Choroid plexus epithelial cell (primary cell): ENCODE results near the gene CTSW.

ENCODE experiments used
- DNase-seq: peaks from one replicate; pipeline ENCODE4 v3.0.0-alpha.2; 2010; ENCODE audit warnings: low read depth
- H3K4me3 ChIP-seq: 2 replicates; pipeline ENCODE4 v1.5.1; 2011; ENCODE audit warnings: low read depth, mild to moderate bottlenecking, control low read depth, low read length, moderate library complexity
- TF ChIP-seq, protein P1 (sequence below): conservative IDR thresholded peaks from 2 replicates; pipeline ENCODE4 v1.5.1; 2011; ENCODE audit warnings: low read depth, mild to moderate bottlenecking, control low read depth, inconsistent platforms, low read length, moderate library complexity

CTSW gene

GRCh38 chr11:65873318-65874156 is 6.1 kb upstream of the CTSW start:
- TF ChIP-seq, protein P1, sequence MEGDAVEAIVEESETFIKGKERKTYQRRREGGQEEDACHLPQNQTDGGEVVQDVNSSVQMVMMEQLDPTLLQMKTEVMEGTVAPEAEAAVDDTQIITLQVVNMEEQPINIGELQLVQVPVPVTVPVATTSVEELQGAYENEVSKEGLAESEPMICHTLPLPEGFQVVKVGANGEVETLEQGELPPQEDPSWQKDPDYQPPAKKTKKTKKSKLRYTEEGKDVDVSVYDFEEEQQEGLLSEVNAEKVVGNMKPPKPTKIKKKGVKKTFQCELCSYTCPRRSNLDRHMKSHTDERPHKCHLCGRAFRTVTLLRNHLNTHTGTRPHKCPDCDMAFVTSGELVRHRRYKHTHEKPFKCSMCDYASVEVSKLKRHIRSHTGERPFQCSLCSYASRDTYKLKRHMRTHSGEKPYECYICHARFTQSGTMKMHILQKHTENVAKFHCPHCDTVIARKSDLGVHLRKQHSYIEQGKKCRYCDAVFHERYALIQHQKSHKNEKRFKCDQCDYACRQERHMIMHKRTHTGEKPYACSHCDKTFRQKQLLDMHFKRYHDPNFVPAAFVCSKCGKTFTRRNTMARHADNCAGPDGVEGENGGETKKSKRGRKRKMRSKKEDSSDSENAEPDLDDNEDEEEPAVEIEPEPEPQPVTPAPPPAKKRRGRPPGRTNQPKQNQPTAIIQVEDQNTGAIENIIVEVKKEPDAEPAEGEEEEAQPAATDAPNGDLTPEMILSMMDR = no peak
- H3K4me3 ChIP-seq = peak overlapping the region; percentile 72
- DNase-seq = peak; percentile 94

DNA sequence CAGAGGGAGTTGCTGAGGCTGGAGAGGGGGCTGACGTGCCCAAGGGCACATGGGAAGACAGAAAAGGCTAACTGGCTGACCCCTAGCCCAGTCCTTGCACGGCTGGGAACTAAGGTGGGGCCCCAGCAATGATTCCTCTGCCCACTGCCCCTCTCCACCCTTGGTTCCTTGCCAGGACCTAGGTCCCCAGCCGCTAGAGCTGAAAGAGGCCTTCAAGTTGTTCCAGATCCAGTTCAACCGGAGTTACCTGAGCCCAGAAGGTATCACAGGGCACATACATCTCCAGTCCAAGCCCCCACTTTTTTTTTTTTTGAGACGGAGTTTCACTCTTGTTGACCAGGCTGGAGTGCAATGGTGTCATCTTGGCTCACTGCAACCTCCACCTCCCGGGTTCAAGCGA is 390 bp downstream of the CTSW start:
- no peak overlapping the region for H3K4me3 ChIP-seq
- TF ChIP-seq, protein P1 = no peak

GRCh38 chr11:65880844-65881421 is 1.3 kb downstream of the CTSW start:
- TF ChIP-seq, protein P1 = no peak
- DNase-seq = no peak
- no peak overlapping the region for H3K4me3 ChIP-seq

More for the DNA sequence above, 390 bp downstream of the CTSW start:
- DNase-seq = no peak

DNA sequence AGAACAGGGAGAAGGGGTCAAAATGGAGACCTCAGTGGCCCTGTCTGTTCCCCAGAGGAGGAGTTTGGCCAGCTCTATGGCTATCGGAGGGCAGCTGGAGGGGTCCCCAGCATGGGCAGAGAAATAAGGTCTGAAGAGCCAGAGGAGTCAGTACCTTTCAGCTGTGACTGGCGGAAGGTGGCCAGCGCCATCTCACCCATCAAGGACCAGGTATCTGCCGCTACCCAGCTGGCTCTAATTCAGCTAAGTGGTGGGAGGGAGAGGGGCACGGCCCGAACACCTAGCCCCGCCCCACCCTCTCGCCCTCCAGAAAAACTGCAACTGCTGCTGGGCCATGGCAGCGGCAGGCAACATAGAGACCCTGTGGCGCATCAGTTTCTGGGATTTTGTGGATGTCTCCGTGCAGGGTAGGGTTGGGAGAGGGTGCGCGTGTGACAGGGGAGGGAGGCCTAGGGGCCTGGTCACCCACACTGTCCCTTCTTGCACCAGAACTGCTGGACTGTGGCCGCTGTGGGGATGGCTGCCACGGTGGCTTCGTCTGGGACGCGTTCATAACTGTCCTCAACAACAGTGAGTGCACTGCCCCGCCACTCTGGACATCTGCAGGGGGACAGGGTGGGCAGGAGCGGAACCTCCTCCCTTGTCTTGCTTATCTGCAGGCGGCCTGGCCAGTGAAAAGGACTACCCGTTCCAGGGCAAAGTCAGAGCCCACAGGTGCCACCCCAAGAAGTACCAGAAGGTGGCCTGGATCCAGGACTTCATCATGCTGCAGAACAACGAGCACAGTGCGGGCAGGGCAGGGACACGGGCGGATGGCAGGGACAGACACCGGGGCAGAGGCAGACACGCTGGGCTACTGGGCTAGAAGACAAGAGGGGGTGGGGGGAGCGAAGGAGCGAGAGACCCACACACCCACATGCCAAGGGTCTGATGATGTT is 2.8 kb downstream of the CTSW start:
- DNase-seq = no peak
- no peak overlapping the region for H3K4me3 ChIP-seq
- TF ChIP-seq, protein P1 = no peak

DNA sequence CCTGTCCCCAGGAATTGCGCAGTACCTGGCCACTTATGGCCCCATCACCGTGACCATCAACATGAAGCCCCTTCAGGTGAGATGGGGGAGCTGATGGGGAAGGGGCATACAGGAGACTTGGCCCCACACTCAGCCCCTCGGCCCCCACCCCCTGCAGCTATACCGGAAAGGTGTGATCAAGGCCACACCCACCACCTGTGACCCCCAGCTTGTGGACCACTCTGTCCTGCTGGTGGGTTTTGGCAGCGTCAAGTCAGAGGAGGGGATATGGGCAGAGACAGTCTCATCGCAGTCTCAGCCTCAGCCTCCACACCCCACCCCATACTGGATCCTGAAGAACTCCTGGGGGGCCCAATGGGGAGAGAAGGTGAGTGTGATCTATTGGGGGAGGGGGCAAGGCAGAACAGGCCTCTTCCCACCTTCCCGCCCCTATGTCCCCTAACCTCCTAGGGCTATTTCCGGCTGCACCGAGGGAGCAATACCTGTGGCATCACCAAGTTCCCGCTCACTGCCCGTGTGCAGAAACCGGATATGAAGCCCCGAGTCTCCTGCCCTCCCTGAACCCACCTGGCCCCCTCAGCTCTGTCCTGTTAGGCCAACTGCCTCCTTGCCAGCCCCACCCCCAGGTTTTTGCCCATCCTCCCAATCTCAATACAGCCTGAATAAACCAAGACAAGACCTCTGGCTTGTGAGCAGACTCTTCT is 3.6 kb downstream of the CTSW start:
- H3K4me3 ChIP-seq = no peak overlapping the region
- TF ChIP-seq, protein P1 = no peak
- DNase-seq = no peak
